Panc1 (cell line): Measurements from ENCODE around the gene ADARB2. TPM values are rescaled to one million over a fixed set of nuclear protein-coding genes. Genes with fewer than 3 reads are reported as not detected.

Experiments used
- ATAC-seq: fragments of 200-7000 bp; cut with Tn5 transposase; 2 replicates; pipeline ENCODE4 v1.9.1; 2020; ENCODE audit warnings: mild to moderate bottlenecking, moderate library complexity
- BruUV-seq: library from RNA; stranded (reverse); fragments of 400-500 nt; replicated peaks from 2 replicates; lab custom pipeline; 2021; lab: Mats Ljungman, UMichigan
- CTCF ChIA-PET: fragments of 300-600 bp; sonication (Branson Sonifier 250); formaldehyde crosslinking; loops from one replicate; lab custom pipeline; 2022; ENCODE audit warnings: antibody characterized with exemption; lab: Charles Lee
- POLR2A ChIA-PET: fragments of 300-600 bp; sonication (Branson Sonifier 250); formaldehyde crosslinking; loops from one replicate; lab custom pipeline; 2022; ENCODE audit warnings: antibody characterized with exemption; lab: Charles Lee
- DNase-seq: peaks from one replicate; pipeline ENCODE4 v3.0.0-alpha.2; 2010; ENCODE audit warnings: low read depth, low spot score
- H3K27ac ChIP-seq: 2 replicates; pipeline ENCODE4 v1.5.1; 2011; ENCODE audit warnings: mild to moderate bottlenecking, low read length, inconsistent platforms
- H3K27me3 ChIP-seq: fragments of 200-500 bp; sonication (Bioruptor generic); 2 replicates; pipeline ENCODE4 v1.6.0; 2014; ENCODE audit warnings: low read length, inconsistent platforms; ENCODE audit not compliant: control insufficient read depth, insufficient read depth
- H3K36me3 ChIP-seq: fragments of 200-500 bp; sonication (Bioruptor generic); 2 replicates; pipeline ENCODE4 v1.5.1; 2014; ENCODE audit warnings: inconsistent platforms, mild to moderate bottlenecking, low read length, moderate library complexity; ENCODE audit not compliant: control insufficient read depth, insufficient read depth
- H3K4me1 ChIP-seq: 2 replicates; pipeline ENCODE4 v1.5.1; 2011; ENCODE audit warnings: inconsistent platforms, mild to moderate bottlenecking, low read length, moderate library complexity; ENCODE audit not compliant: control insufficient read depth, insufficient read depth
- H3K4me3 ChIP-seq, 2 experiments: 2 replicates each; pipeline ENCODE4 v1.5.1; 2011 to 2012; ENCODE audit warnings: low read depth in 2 of 2, low read length in 2 of 2, mild to moderate bottlenecking in 2 of 2, inconsistent platforms in 1 of 2, moderate library complexity in 1 of 2
- H3K9me3 ChIP-seq: fragments of 200-500 bp; sonication (Bioruptor generic); 2 replicates; pipeline ENCODE4 v1.5.1; 2014; ENCODE audit warnings: low read depth, mild to moderate bottlenecking, inconsistent platforms, low read length, moderate library complexity; ENCODE audit not compliant: control insufficient read depth, insufficient read depth
- CTCF ChIP-seq: fragments of 450-650 bp; IDR thresholded peaks from 2 replicates; pipeline ENCODE4 v1.5.1; 2017; ENCODE audit warnings: mild to moderate bottlenecking
- POLR2AphosphoS5 ChIP-seq: IDR thresholded peaks from 2 replicates; pipeline ENCODE4 v1.6.1; 2012; ENCODE audit warnings: mild to moderate bottlenecking, low read depth, low read length, moderate library complexity
- REST ChIP-seq, 2 experiments: IDR thresholded peaks; 2 replicates each; pipeline ENCODE4 v1.6.1; 2011 to 2012; ENCODE audit warnings: low read depth in 2 of 2, control low read depth in 1 of 2, low read length in 1 of 2, mild to moderate bottlenecking in 1 of 2, moderate library complexity in 1 of 2; ENCODE audit not compliant: insufficient read depth in 1 of 2
- SIN3A ChIP-seq: IDR thresholded peaks from 2 replicates; pipeline ENCODE4 v1.6.1; 2012; ENCODE audit warnings: low read depth, mild to moderate bottlenecking, low read length, moderate library complexity, borderline replicate concordance; ENCODE audit not compliant: insufficient read depth
- TCF7L2 ChIP-seq: IDR thresholded peaks from 2 replicates; pipeline ENCODE4 v1.6.1; 2011; ENCODE audit warnings: mild to moderate bottlenecking, low read depth, low read length, inconsistent platforms
- in situ Hi-C: cut with HindIII; loops from 2 replicates; pipeline ENCODE4 v1.10.0; 2016; ENCODE audit warnings: low sequenced_read_pairs, low pct_unique_long_range_greater_than_20kb
- intact Hi-C: fragments of 100-400 bp; cut with micrococcal nuclease; formaldehyde crosslinking; loops from one replicate; pipeline ENCODE4 v1.10.0; 2022; ENCODE audit not compliant: unreplicated experiment
- total RNA-seq: library from RNA; stranded (reverse); gene quantifications from one replicate; pipeline ENCODE4 v1.2.1, GENCODE V29; 2021; ENCODE audit not compliant: unreplicated experiment

The ADARB2 gene
- total RNA-seq, 1 experiment from 2014 or later, result 0.31 TPM

- intact Hi-C loops, result no loop called here
- no peaks in the 10 kb centered on the region for H3K4me1 ChIP-seq
- H3K4me3 ChIP-seq, result no peak overlapping the region
- H3K36me3 ChIP-seq, result no peaks in the 10 kb centered on the region
- no TSS peak for BruUV-seq
- ChIA-PET CTCF (no interaction called here), POLR2A (no interaction called here)
- in situ Hi-C loops, result no loop called here
- no peak for DNase-seq
- no peaks in the 10 kb centered on the region for H3K9me3 ChIP-seq
- H3K27ac ChIP-seq, result no peak overlapping the region
- ATAC-seq, result no peak
- H3K27me3 ChIP-seq, result no peaks in the 10 kb centered on the region; the same call in 1 of the 2 replicates
- TF ChIP-seq CTCF (no peak), REST (IDR thresholded peaks at IDR 0.05; ENCODE audit: insufficient read depth in 1 of 2, low read depth in 2 of 2, low read length in 1 of 2) (no peak), SIN3A (no peak), TCF7L2 (no peak), POLR2AphosphoS5 (no peak)
These were observed 468.5 kb downstream of the ADARB2 start for GRCh38 chr10:1268831-1269230.

GRCh38 chr10:1267568-1267967 lies 469.8 kb downstream of the ADARB2 start:
- CTCF ChIA-PET, result no interaction called here
- TF ChIP-seq CTCF (no peak), TCF7L2 (no peak), REST (IDR thresholded peaks at IDR 0.05; ENCODE audit: insufficient read depth in 1 of 2, low read depth in 2 of 2, low read length in 1 of 2) (no peak), SIN3A (no peak), POLR2AphosphoS5 (no peak)

More at GRCh38 chr10:1267568-1267967, 469.8 kb downstream of the ADARB2 start:
- H3K27me3 ChIP-seq, result no peaks in the 10 kb centered on the region; the same call in 1 of the 2 replicates
- ATAC-seq (no peak), DNase-seq (no peak)
- no TSS peak for BruUV-seq
- in situ Hi-C loops (no loop called here), intact Hi-C loops (no loop called here)
- POLR2A ChIA-PET, result no interaction called here
- H3K27ac ChIP-seq, result no peak overlapping the region
- no peaks in the 10 kb centered on the region for H3K9me3 ChIP-seq
- H3K36me3 ChIP-seq, result no peaks in the 10 kb centered on the region
- H3K4me3 ChIP-seq, result no peak overlapping the region
- no peaks in the 10 kb centered on the region for H3K4me1 ChIP-seq
